ENCODE measurements around the gene RPTN.

The RPTN gene

GRCh38 chr1:152110860-152111514, 48.0 kb downstream of the RPTN start:
- DNase-seq, result no peak

- DNase-seq, result no peak
Measured at GRCh38 chr1:152110365-152110859, 48.6 kb downstream of the RPTN start.

GRCh38 chr1:152109998-152110294, 49.1 kb downstream of the RPTN start:
- no peak for DNase-seq

GRCh38 chr1:152109231-152109997, 49.6 kb downstream of the RPTN start:
- no peak for DNase-seq

- no peak for DNase-seq
Measured at GRCh38 chr1:152108882-152109222, 50.2 kb downstream of the RPTN start.

GRCh38 chr1:152107984-152108881, 50.8 kb downstream of the RPTN start:
- DNase-seq, result no peak

- no peak for DNase-seq
Measured at GRCh38 chr1:152107031-152107983, 51.7 kb downstream of the RPTN start.

GRCh38 chr1:152104854-152105253, 54.2 kb downstream of the RPTN start:
- DNase-seq, result no peak
